Measurements from ENCODE around the gene UBE3D.
"Not testable (repeated sequence)": the region's sequence is repeated elsewhere in the genome, so short reads cannot be mapped to it uniquely, and the experiment has no call there.

Gene UBE3D

DNA sequence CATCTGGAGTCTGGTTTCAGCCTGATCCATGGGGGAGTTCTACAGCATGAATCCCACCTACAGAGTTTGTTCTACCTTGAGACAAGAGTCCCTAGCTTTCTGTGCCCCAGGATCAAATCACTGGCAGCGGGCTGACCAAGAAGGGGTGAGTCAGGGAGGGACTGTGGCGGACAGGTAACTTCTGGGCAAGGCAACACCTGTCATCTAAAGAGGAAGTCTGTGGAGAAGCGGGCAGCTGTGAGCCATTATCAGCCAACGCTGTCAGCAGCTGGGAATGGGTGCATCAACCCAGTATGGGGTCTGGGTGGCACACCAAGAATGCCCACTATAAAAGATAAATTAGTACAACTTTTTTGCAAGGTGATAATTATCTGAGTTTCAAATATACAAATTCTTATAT is 45.9 kb downstream of the UBE3D start:
- Histone ChIP-seq H3K27me3 (ENCODE audit: control insufficient read depth in 1 of 2, insufficient read depth in 2 of 2, low read length in 2 of 2) (no peaks in the 10 kb centered on the region), H3K9me3 (ENCODE audit: control insufficient read depth in 1 of 2, low read length in 2 of 2) (no peaks in the 10 kb centered on the region), H3K9ac (ENCODE audit: low read depth in 1 of 2, low read length in 2 of 2) (no peak overlapping the region), H3K4me1 (ENCODE audit: control insufficient read depth in 1 of 2, insufficient read depth in 2 of 2, low read length in 2 of 2) (no peaks in the 10 kb centered on the region), H3K36me3 (ENCODE audit: control insufficient read depth in 1 of 2, insufficient read depth in 2 of 2, low read length in 2 of 2) (peaks cover 8 to 15% of the 10 kb centered on the region in 2 donors), H3K27ac (ENCODE audit: low read depth, low read length) (no peak overlapping the region), H3K4me3 (ENCODE audit: low read depth in 1 of 2, low read length in 2 of 2) (no peak overlapping the region)

GRCh38 chr6:83011131-83011530 is 54.5 kb downstream of the UBE3D start:
- not testable (repeated sequence) for H3K9me3 ChIP-seq (ENCODE audit: control insufficient read depth in 1 of 2, low read length in 2 of 2); H3K4me3 ChIP-seq (ENCODE audit: low read depth in 1 of 2, low read length in 2 of 2); H3K36me3 ChIP-seq (ENCODE audit: control insufficient read depth in 1 of 2, insufficient read depth in 2 of 2, low read length in 2 of 2); H3K9ac ChIP-seq (ENCODE audit: low read depth in 1 of 2, low read length in 2 of 2); H3K4me1 ChIP-seq (ENCODE audit: control insufficient read depth in 1 of 2, insufficient read depth in 2 of 2, low read length in 2 of 2); H3K27me3 ChIP-seq (ENCODE audit: control insufficient read depth in 1 of 2, insufficient read depth in 2 of 2, low read length in 2 of 2); H3K27ac ChIP-seq (ENCODE audit: low read depth, low read length)

GRCh38 chr6:83008626-83009025 is 57.0 kb downstream of the UBE3D start:
- Histone ChIP-seq H3K4me3 (ENCODE audit: low read depth in 1 of 2, low read length in 2 of 2) (no peak overlapping the region), H3K36me3 (ENCODE audit: control insufficient read depth in 1 of 2, insufficient read depth in 2 of 2, low read length in 2 of 2) (no peaks in the 10 kb centered on the region), H3K27ac (ENCODE audit: low read depth, low read length) (no peak overlapping the region), H3K9me3 (ENCODE audit: control insufficient read depth in 1 of 2, low read length in 2 of 2) (no peaks in the 10 kb centered on the region), H3K9ac (ENCODE audit: low read depth in 1 of 2, low read length in 2 of 2) (no peak overlapping the region), H3K27me3 (ENCODE audit: control insufficient read depth in 1 of 2, insufficient read depth in 2 of 2, low read length in 2 of 2) (no peaks in the 10 kb centered on the region), H3K4me1 (ENCODE audit: control insufficient read depth in 1 of 2, insufficient read depth in 2 of 2, low read length in 2 of 2) (no peaks in the 10 kb centered on the region)

GRCh38 chr6:83006270-83006905 is 59.3 kb downstream of the UBE3D start:
- Histone ChIP-seq H3K27ac (ENCODE audit: low read depth, low read length) (no peak overlapping the region), H3K9me3 (ENCODE audit: control insufficient read depth in 1 of 2, low read length in 2 of 2) (no peaks in the 10 kb centered on the region), H3K4me1 (ENCODE audit: control insufficient read depth in 1 of 2, insufficient read depth in 2 of 2, low read length in 2 of 2) (no peaks in the 10 kb centered on the region), H3K9ac (ENCODE audit: low read depth in 1 of 2, low read length in 2 of 2) (no peak overlapping the region), H3K4me3 (ENCODE audit: low read depth in 1 of 2, low read length in 2 of 2) (no peak overlapping the region), H3K27me3 (ENCODE audit: control insufficient read depth in 1 of 2, insufficient read depth in 2 of 2, low read length in 2 of 2) (no peaks in the 10 kb centered on the region), H3K36me3 (ENCODE audit: control insufficient read depth in 1 of 2, insufficient read depth in 2 of 2, low read length in 2 of 2) (no peaks in the 10 kb centered on the region)

DNA sequence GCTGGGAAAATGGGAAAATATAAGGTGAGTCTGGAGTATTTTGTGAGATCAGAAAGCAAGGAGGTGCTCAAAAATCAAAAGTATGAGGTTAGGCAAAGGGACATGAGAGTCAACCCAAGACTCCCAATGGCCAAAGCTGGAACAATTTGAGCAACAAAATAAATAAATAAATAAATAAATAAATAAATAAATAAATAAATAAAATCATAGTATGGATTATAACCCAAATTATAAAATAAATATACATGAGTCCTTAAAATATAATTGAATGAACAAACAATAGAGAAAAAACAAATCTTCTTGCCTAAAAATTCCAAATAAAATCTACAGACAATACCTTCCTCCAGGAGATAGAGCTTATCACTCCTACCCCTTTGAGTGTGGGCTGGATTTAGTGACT is 69.5 kb downstream of the UBE3D start:
- Histone ChIP-seq H3K9ac (ENCODE audit: low read depth in 1 of 2, low read length in 2 of 2) (no peak overlapping the region), H3K4me1 (ENCODE audit: control insufficient read depth in 1 of 2, insufficient read depth in 2 of 2, low read length in 2 of 2) (no peaks in the 10 kb centered on the region), H3K27ac (ENCODE audit: low read depth, low read length) (no peak overlapping the region)

DNA sequence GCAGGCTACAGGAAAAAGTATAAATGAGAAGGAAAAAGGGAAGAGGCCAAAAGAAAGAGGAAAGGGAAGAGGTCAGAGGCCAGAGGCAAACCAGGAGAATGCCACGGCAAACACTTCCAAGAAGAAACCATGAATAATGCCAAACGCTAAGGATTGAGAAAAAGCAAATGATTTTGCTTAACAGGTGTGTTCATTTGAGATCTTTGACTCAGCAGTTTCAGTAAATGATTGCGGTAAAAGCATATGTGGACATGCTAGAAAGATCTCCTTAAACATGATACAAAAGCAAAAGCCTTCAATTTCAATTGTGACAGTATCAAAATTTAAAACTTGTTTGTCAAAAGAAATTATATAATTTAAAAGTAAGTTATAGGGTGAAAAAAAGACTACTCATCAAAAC is 70.6 kb downstream of the UBE3D start:
- H3K27me3 ChIP-seq (ENCODE audit: control insufficient read depth in 1 of 2, insufficient read depth in 2 of 2, low read length in 2 of 2) = no peaks in the 10 kb centered on the region
- H3K27ac ChIP-seq (ENCODE audit: low read depth, low read length) = no peak overlapping the region
- H3K4me3 ChIP-seq (ENCODE audit: low read depth in 1 of 2, low read length in 2 of 2) = no peak overlapping the region
- H3K9ac ChIP-seq (ENCODE audit: low read depth in 1 of 2, low read length in 2 of 2) = no peak overlapping the region
- no peaks in the 10 kb centered on the region for H3K36me3 ChIP-seq (ENCODE audit: control insufficient read depth in 1 of 2, insufficient read depth in 2 of 2, low read length in 2 of 2)
- H3K9me3 ChIP-seq (ENCODE audit: control insufficient read depth in 1 of 2, low read length in 2 of 2) = no peaks in the 10 kb centered on the region
- H3K4me1 ChIP-seq (ENCODE audit: control insufficient read depth in 1 of 2, insufficient read depth in 2 of 2, low read length in 2 of 2) = no peaks in the 10 kb centered on the region

More for the DNA sequence above, 69.5 kb downstream of the UBE3D start:
- Histone ChIP-seq H3K4me3 (ENCODE audit: low read depth in 1 of 2, low read length in 2 of 2) (no peak overlapping the region), H3K36me3 (ENCODE audit: control insufficient read depth in 1 of 2, insufficient read depth in 2 of 2, low read length in 2 of 2) (no peaks in the 10 kb centered on the region), H3K9me3 (ENCODE audit: control insufficient read depth in 1 of 2, low read length in 2 of 2) (no peaks in the 10 kb centered on the region), H3K27me3 (ENCODE audit: control insufficient read depth in 1 of 2, insufficient read depth in 2 of 2, low read length in 2 of 2) (no peaks in the 10 kb centered on the region)

DNA sequence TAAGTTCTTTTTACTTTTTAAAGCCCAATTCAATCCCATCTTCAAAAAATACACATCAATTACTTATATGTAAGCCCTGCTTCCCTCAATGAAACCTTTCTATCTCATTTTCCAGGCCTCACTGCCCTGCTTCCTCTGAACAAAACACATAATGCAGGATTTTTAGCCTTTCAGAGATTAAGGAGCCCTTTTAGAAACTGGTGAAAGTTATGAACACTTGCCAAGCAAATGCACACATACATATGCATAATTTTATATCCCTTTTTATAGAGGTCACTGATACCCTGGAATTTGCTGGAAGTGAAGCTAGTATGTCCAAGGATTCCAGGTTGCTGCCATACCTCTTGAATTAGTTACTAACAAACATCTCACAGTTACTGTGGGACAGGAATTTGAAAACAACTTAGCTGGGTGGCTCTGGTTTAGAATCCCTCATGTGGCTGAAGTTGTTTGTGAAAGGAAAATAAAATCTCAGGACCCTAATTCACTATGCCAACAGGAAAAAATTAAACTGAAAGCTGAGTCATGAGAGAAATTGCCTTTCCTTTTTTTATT is 75.8 kb downstream of the UBE3D start:
- no peaks in the 10 kb centered on the region for H3K9me3 ChIP-seq (ENCODE audit: control insufficient read depth in 1 of 2, low read length in 2 of 2)
- H3K27ac ChIP-seq (ENCODE audit: low read depth, low read length) = no peak overlapping the region
- H3K4me3 ChIP-seq (ENCODE audit: low read depth in 1 of 2, low read length in 2 of 2) = no peak overlapping the region

GRCh38 chr6:82988930-82989351 is 76.7 kb downstream of the UBE3D start:
- Histone ChIP-seq H3K27me3 (ENCODE audit: control insufficient read depth in 1 of 2, insufficient read depth in 2 of 2, low read length in 2 of 2) (no peaks in the 10 kb centered on the region), H3K4me1 (ENCODE audit: control insufficient read depth in 1 of 2, insufficient read depth in 2 of 2, low read length in 2 of 2) (no peaks in the 10 kb centered on the region), H3K27ac (ENCODE audit: low read depth, low read length) (no peak overlapping the region), H3K9ac (ENCODE audit: low read depth in 1 of 2, low read length in 2 of 2) (no peak overlapping the region), H3K9me3 (ENCODE audit: control insufficient read depth in 1 of 2, low read length in 2 of 2) (no peaks in the 10 kb centered on the region), H3K4me3 (ENCODE audit: low read depth in 1 of 2, low read length in 2 of 2) (no peak overlapping the region), H3K36me3 (ENCODE audit: control insufficient read depth in 1 of 2, insufficient read depth in 2 of 2, low read length in 2 of 2) (no peaks in the 10 kb centered on the region)

More for the DNA sequence above, 75.8 kb downstream of the UBE3D start:
- Histone ChIP-seq H3K9ac (ENCODE audit: low read depth in 1 of 2, low read length in 2 of 2) (no peak overlapping the region), H3K4me1 (ENCODE audit: control insufficient read depth in 1 of 2, insufficient read depth in 2 of 2, low read length in 2 of 2) (no peaks in the 10 kb centered on the region), H3K36me3 (ENCODE audit: control insufficient read depth in 1 of 2, insufficient read depth in 2 of 2, low read length in 2 of 2) (no peaks in the 10 kb centered on the region), H3K27me3 (ENCODE audit: control insufficient read depth in 1 of 2, insufficient read depth in 2 of 2, low read length in 2 of 2) (no peaks in the 10 kb centered on the region)

DNA sequence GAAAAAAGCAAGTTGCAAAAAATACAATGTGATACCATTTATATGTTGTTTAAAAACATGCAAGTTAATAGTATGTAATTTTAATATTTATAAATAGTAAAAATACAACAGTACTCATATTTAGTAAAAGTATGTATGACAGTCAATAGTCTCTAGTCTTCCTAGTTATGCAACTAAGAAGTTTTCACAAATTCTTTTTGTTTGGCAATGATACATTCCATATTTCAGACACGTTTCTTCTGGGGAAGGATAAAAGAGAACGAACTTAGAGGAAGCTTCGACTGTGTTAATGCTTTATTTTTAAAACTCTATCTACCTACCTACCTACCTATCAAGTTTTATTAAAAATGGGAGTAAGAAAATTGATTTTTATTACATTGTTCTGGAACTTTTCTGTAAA is 77.7 kb downstream of the UBE3D start:
- H3K27me3 ChIP-seq (ENCODE audit: control insufficient read depth in 1 of 2, insufficient read depth in 2 of 2, low read length in 2 of 2) = no peaks in the 10 kb centered on the region
- H3K36me3 ChIP-seq (ENCODE audit: control insufficient read depth in 1 of 2, insufficient read depth in 2 of 2, low read length in 2 of 2) = no peaks in the 10 kb centered on the region
- no peaks in the 10 kb centered on the region for H3K9me3 ChIP-seq (ENCODE audit: control insufficient read depth in 1 of 2, low read length in 2 of 2)
- no peak overlapping the region for H3K27ac ChIP-seq (ENCODE audit: low read depth, low read length)
- H3K9ac ChIP-seq (ENCODE audit: low read depth in 1 of 2, low read length in 2 of 2) = no peak overlapping the region
- H3K4me3 ChIP-seq (ENCODE audit: low read depth in 1 of 2, low read length in 2 of 2) = no peak overlapping the region
- no peaks in the 10 kb centered on the region for H3K4me1 ChIP-seq (ENCODE audit: control insufficient read depth in 1 of 2, insufficient read depth in 2 of 2, low read length in 2 of 2)

DNA sequence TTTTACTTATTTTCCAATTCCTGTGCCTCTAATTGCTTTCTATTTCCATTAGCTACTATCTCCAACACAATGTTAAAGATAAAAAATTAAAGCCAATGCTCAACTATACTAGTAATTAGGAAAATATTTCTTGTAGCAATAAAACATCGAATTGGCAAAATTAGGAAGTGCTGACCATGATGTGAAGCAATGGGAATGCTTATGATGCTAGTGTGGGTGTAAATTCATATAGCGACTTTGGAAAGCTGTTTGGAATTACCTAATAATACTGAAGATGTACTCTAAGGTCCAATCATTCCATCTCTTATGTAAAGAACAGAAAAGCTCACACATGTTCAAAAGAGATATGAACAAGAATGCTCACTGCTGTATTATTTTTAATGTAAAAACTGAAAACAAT is 78.2 kb downstream of the UBE3D start:
- H3K9me3 ChIP-seq (ENCODE audit: control insufficient read depth in 1 of 2, low read length in 2 of 2) = no peaks in the 10 kb centered on the region
- H3K4me3 ChIP-seq (ENCODE audit: low read depth in 1 of 2, low read length in 2 of 2) = no peak overlapping the region
- H3K9ac ChIP-seq (ENCODE audit: low read depth in 1 of 2, low read length in 2 of 2) = no peak overlapping the region
- H3K27me3 ChIP-seq (ENCODE audit: control insufficient read depth in 1 of 2, insufficient read depth in 2 of 2, low read length in 2 of 2) = no peaks in the 10 kb centered on the region
- no peak overlapping the region for H3K27ac ChIP-seq (ENCODE audit: low read depth, low read length)
- no peaks in the 10 kb centered on the region for H3K36me3 ChIP-seq (ENCODE audit: control insufficient read depth in 1 of 2, insufficient read depth in 2 of 2, low read length in 2 of 2)
- no peaks in the 10 kb centered on the region for H3K4me1 ChIP-seq (ENCODE audit: control insufficient read depth in 1 of 2, insufficient read depth in 2 of 2, low read length in 2 of 2)

Measured in duodenal mucosa (tissue), 2 donors.